ENCODE results near the gene ZDHHC13. TPM values are rescaled to one million over a fixed set of nuclear protein-coding genes. Genes with fewer than 3 reads are reported as not detected.

Gene ZDHHC13
- polyA plus RNA-seq, 1 donor from 2014 or later, result 70.0 TPM

GRCh38 chr11:19075636-19076035 is 41.3 kb upstream of the ZDHHC13 start:
- H3K4me2 ChIP-seq (ENCODE audit: low read length), result no peak overlapping the region

GRCh38 chr11:19076744-19077589 is 40.0 kb upstream of the ZDHHC13 start:
- TF ChIP-seq EZH2 (IDR thresholded peaks at IDR 0.05; ENCODE audit: borderline replicate concordance, insufficient read depth, low read length, poor library complexity, severe bottlenecking), result no peak
- TF ChIP-seq CTCF (IDR thresholded peaks at IDR 0.05; ENCODE audit: poor library complexity, severe bottlenecking), result peak; percentile 83
- TF ChIP-seq SMC3 (conservative IDR thresholded peaks at IDR 0.05; ENCODE audit: poor library complexity), result peak; percentile 83
- peak; percentile 74 for TF ChIP-seq RAD21 (conservative IDR thresholded peaks at IDR 0.05)
- Histone ChIP-seq H3F3A (ENCODE audit: insufficient read depth, low read length, poor library complexity, severe bottlenecking) (no peaks in the 10 kb centered on the region), H3K4me3 (ENCODE audit: low read length) (no peak overlapping the region), H3K9ac (ENCODE audit: low read length) (no peak overlapping the region), H3K36me3 (ENCODE audit: insufficient read depth, low read length) (no peaks in the 10 kb centered on the region), H3K9me2 (ENCODE audit: insufficient read depth, low read length) (no peaks in the 10 kb centered on the region), H4K20me1 (ENCODE audit: insufficient read depth) (no peaks in the 10 kb centered on the region), H2AFZ (ENCODE audit: low read depth, low read length) (no peak overlapping the region), H3K27me3 (ENCODE audit: insufficient read depth, low read depth, low read length) (no peaks in the 10 kb centered on the region), H3K9me3 (ENCODE audit: low read length) (no peaks in the 10 kb centered on the region), H3K79me2 (replicated peaks; ENCODE audit: insufficient read depth, low read length) (no peaks in the 10 kb centered on the region), H3K4me2 (ENCODE audit: low read length) (no peak overlapping the region), H3K27ac (ENCODE audit: low read length) (no peak overlapping the region)

More at GRCh38 chr11:19075636-19076035, 41.3 kb upstream of the ZDHHC13 start:
- Histone ChIP-seq H3F3A (ENCODE audit: insufficient read depth, low read length, poor library complexity, severe bottlenecking) (no peaks in the 10 kb centered on the region), H3K27me3 (ENCODE audit: insufficient read depth, low read depth, low read length) (no peaks in the 10 kb centered on the region), H3K4me3 (ENCODE audit: low read length) (no peak overlapping the region), H3K36me3 (ENCODE audit: insufficient read depth, low read length) (no peaks in the 10 kb centered on the region), H4K20me1 (ENCODE audit: insufficient read depth) (no peaks in the 10 kb centered on the region), H3K9me3 (ENCODE audit: low read length) (no peaks in the 10 kb centered on the region), H3K79me2 (replicated peaks; ENCODE audit: insufficient read depth, low read length) (no peaks in the 10 kb centered on the region), H3K27ac (ENCODE audit: low read length) (no peak overlapping the region), H3K9ac (ENCODE audit: low read length) (no peak overlapping the region), H3K9me2 (ENCODE audit: insufficient read depth, low read length) (no peaks in the 10 kb centered on the region), H2AFZ (ENCODE audit: low read depth, low read length) (no peak overlapping the region)
- TF ChIP-seq CTCF (IDR thresholded peaks at IDR 0.05; ENCODE audit: poor library complexity, severe bottlenecking) (no peak), REST (IDR thresholded peaks at IDR 0.05; ENCODE audit: borderline replicate concordance) (no peak), POLR2AphosphoS5 (IDR thresholded peaks at IDR 0.05) (no peak), SMC3 (conservative IDR thresholded peaks at IDR 0.05; ENCODE audit: poor library complexity) (no peak), EP300 (conservative IDR thresholded peaks at IDR 0.05; ENCODE audit: poor library complexity, severe bottlenecking) (no peak)

Data from neural cell (in vitro differentiated cells).